Neural cell (in vitro differentiated cells): ENCODE measurements around the gene MEMO1. TPM values are rescaled to one million over a fixed set of nuclear protein-coding genes. Genes with fewer than 3 reads are reported as not detected.

Source experiments
- H2AFZ ChIP-seq: fragments of 200-600, 300-800 bp; sonication (generic), shearing (Covaris generic); 2 replicates; pipeline ENCODE4 v1.6.0; 2014; ENCODE audit warnings: low read depth, mild to moderate bottlenecking, antibody characterized with exemption, low read length, moderate library complexity
- H3F3A ChIP-seq: fragments of 200-600 bp; shearing (Covaris generic); 2 replicates; pipeline ENCODE4 v1.6.1; 2016; ENCODE audit warnings: mild to moderate bottlenecking, moderate library complexity, mixed read lengths, antibody characterized with exemption, low read length; ENCODE audit not compliant: insufficient read depth, poor library complexity, severe bottlenecking
- H3K27ac ChIP-seq: fragments of 200-600, 300-800 bp; sonication (generic), shearing (Covaris generic); 2 replicates; pipeline ENCODE4 v1.5.1; 2014; ENCODE audit warnings: mild to moderate bottlenecking, low read length, moderate library complexity
- H3K27me3 ChIP-seq: fragments of 300-800, 200-600 bp; sonication (generic), shearing (Covaris generic); 2 replicates; pipeline ENCODE4 v1.6.0; 2014; ENCODE audit warnings: mild to moderate bottlenecking, low read depth, low read length, moderate library complexity; ENCODE audit not compliant: insufficient read depth
- H3K36me3 ChIP-seq: fragments of 300-800, 200-600 bp; sonication (generic), shearing (Covaris generic); 2 replicates; pipeline ENCODE4 v1.5.1; 2014; ENCODE audit warnings: mild to moderate bottlenecking, antibody characterized with exemption, low read length, moderate library complexity; ENCODE audit not compliant: insufficient read depth
- H3K4me2 ChIP-seq: fragments of 300-800, 200-600 bp; sonication (generic), shearing (Covaris generic); 2 replicates; pipeline ENCODE4 v1.6.0; 2014; ENCODE audit warnings: mild to moderate bottlenecking, low read length
- H3K4me3 ChIP-seq: fragments of 300-800, 200-600 bp; sonication (generic), shearing (Covaris generic); 2 replicates; pipeline ENCODE4 v1.5.1; 2014; ENCODE audit warnings: mild to moderate bottlenecking, low read length, moderate library complexity
- H3K79me2 ChIP-seq: fragments of 200-600 bp; shearing (Covaris generic); replicated peaks from 2 replicates; pipeline ENCODE4 v1.6.0; 2014; ENCODE audit warnings: mild to moderate bottlenecking, low read length, moderate library complexity; ENCODE audit not compliant: insufficient read depth
- H3K9ac ChIP-seq: fragments of 300-800, 200-600 bp; sonication (generic), shearing (Covaris generic); 2 replicates; pipeline ENCODE4 v1.6.1; 2016; ENCODE audit warnings: mild to moderate bottlenecking, low read length, mixed read lengths
- H3K9me2 ChIP-seq: fragments of 200-600 bp; shearing (Covaris generic); 2 replicates; pipeline ENCODE4 v1.6.1; 2016; ENCODE audit warnings: mild to moderate bottlenecking, low read length, mixed read lengths; ENCODE audit not compliant: insufficient read depth
- H3K9me3 ChIP-seq: fragments of 200-600, 300-800 bp; sonication (generic), shearing (Covaris generic); 2 replicates; pipeline ENCODE4 v1.6.1; 2016; ENCODE audit warnings: mild to moderate bottlenecking, mixed run types, low read length, moderate library complexity, mixed read lengths
- H4K20me1 ChIP-seq: fragments of 200-600 bp; shearing (Covaris generic); 2 replicates; pipeline ENCODE4 v1.6.1; 2016; ENCODE audit warnings: mild to moderate bottlenecking, mixed run types; ENCODE audit not compliant: insufficient read depth
- EP300 ChIP-seq: fragments of 450-650 bp; conservative IDR thresholded peaks from 2 replicates; pipeline ENCODE4 v1.6.1; 2014; ENCODE audit warnings: antibody characterized with exemption, mild to moderate bottlenecking, moderate library complexity; ENCODE audit not compliant: poor library complexity, severe bottlenecking
- EZH2 ChIP-seq: fragments of 200-600, 300-800 bp; shearing (Covaris generic), sonication (generic); IDR thresholded peaks from 2 replicates; pipeline ENCODE4 v1.6.1; 2014; ENCODE audit warnings: antibody characterized with exemption, low read length, borderline replicate concordance, mild to moderate bottlenecking; ENCODE audit not compliant: insufficient read depth, poor library complexity, severe bottlenecking
- MXI1 ChIP-seq: fragments of 450-650 bp; conservative IDR thresholded peaks from 2 replicates; pipeline ENCODE4 v1.6.1; 2014; ENCODE audit warnings: antibody characterized with exemption, mild to moderate bottlenecking; ENCODE audit not compliant: poor library complexity, severe bottlenecking
- POLR2AphosphoS5 ChIP-seq: IDR thresholded peaks from 2 replicates; pipeline ENCODE4 v1.6.1; 2012
- RAD21 ChIP-seq: fragments of 450-650 bp; conservative IDR thresholded peaks from 2 replicates; pipeline ENCODE4 v1.6.1; 2014; ENCODE audit warnings: antibody characterized with exemption, mild to moderate bottlenecking, moderate library complexity
- SMC3 ChIP-seq: fragments of 450-650 bp; conservative IDR thresholded peaks from 2 replicates; pipeline ENCODE4 v1.6.1; 2014; ENCODE audit warnings: antibody characterized with exemption, mild to moderate bottlenecking, moderate library complexity; ENCODE audit not compliant: poor library complexity
- TAF1 ChIP-seq: IDR thresholded peaks from 2 replicates; pipeline ENCODE4 v1.6.1; 2012; ENCODE audit warnings: low read depth
- polyA plus RNA-seq: library from polyadenylated mRNA; depleted of rRNA; stranded (reverse); fragments of >200 nt; gene quantifications from 2 replicates; pipeline ENCODE4 v1.2.3, GENCODE V29; 2014
- TF ChIP-seq, protein P1 (sequence below): fragments of 450-650 bp; IDR thresholded peaks from 2 replicates; pipeline ENCODE4 v1.5.1; 2014; ENCODE audit warnings: antibody characterized with exemption, mild to moderate bottlenecking, moderate library complexity; ENCODE audit not compliant: poor library complexity, severe bottlenecking
- TF ChIP-seq, protein P2 (sequence below): IDR thresholded peaks from 2 replicates; pipeline ENCODE4 v1.6.1; 2012; ENCODE audit warnings: borderline replicate concordance

The MEMO1 gene
- polyA plus RNA-seq, 1 donor from 2014 or later, result 124 TPM

DNA sequence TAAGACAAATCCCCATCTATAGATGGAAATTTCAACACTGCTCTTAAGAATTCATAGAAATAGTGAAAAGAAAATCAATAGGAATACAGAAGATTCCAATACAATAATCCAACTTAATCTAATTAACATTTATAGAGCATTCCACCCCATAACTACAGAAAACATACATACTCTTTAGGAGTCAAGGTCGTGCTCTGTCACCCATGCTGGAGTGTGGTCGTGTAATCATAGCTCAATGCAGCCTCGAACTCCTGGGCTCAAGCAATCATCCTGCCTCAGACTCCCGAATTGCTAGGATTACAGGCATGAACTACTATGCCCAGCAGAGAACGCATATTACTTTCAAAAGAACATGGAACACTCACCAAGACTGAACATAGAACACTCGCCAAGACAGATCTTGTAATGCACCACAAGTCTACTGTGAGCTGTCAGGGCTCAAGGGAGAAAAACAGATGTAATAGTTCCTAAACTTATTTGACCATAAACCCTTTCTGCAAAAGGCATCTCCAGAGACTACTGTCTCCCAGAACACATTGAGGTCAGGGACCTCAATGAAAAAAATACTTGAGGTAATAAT, 14.1 kb downstream of the MEMO1 start:
- Histone ChIP-seq H3K79me2 (peaks cover 63% of the 10 kb centered on the region), H3K27ac (no peak overlapping the region), H3F3A (no peaks in the 10 kb centered on the region), H3K9ac (no peak overlapping the region), H4K20me1 (peaks cover 3% of the 10 kb centered on the region), H2AFZ (no peak overlapping the region), H3K9me3 (no peaks in the 10 kb centered on the region), H3K4me3 (no peak overlapping the region), H3K36me3 (no peaks in the 10 kb centered on the region), H3K27me3 (no peaks in the 10 kb centered on the region), H3K9me2 (no peaks in the 10 kb centered on the region), H3K4me2 (no peak overlapping the region)
- TF ChIP-seq EP300, result no peak
- no peak for TF ChIP-seq MXI1
- TF ChIP-seq SMC3, result no peak
- no peak for TF ChIP-seq TAF1
- TF ChIP-seq POLR2AphosphoS5, result no peak
- no peak for TF ChIP-seq RAD21
- no peak for TF ChIP-seq EZH2

DNA sequence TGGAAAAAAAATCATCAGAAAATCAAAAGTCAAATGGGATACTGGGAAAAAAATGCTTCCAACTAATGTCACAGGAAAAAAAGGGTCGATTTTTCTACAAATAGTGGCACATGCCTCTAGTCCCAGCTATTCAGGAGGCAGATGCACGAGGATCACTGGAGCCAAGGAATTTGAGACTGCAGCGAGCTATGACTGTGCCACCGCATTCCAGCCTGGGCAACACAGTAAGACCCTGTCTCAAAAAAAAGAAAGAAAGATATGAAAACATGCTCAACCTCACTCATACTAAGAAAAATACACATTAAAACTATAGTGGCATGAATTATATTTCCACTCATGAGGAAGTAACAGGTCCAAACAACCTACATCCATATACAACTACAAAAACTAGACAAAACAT, 17.9 kb downstream of the MEMO1 start:
- Histone ChIP-seq H2AFZ (no peak overlapping the region), H3K4me2 (no peak overlapping the region), H3F3A (no peaks in the 10 kb centered on the region), H3K36me3 (no peaks in the 10 kb centered on the region), H3K9ac (no peak overlapping the region), H3K9me3 (no peaks in the 10 kb centered on the region), H3K9me2 (no peaks in the 10 kb centered on the region), H3K79me2 (peaks cover 61% of the 10 kb centered on the region), H3K27ac (no peak overlapping the region), H4K20me1 (peaks cover 3% of the 10 kb centered on the region), H3K4me3 (no peak overlapping the region), H3K27me3 (no peaks in the 10 kb centered on the region)
- TF ChIP-seq SMC3 (no peak), EP300 (no peak), TAF1 (no peak), RAD21 (no peak), MXI1 (no peak), POLR2AphosphoS5 (no peak), EZH2 (no peak)
- TF ChIP-seq, protein P1, sequence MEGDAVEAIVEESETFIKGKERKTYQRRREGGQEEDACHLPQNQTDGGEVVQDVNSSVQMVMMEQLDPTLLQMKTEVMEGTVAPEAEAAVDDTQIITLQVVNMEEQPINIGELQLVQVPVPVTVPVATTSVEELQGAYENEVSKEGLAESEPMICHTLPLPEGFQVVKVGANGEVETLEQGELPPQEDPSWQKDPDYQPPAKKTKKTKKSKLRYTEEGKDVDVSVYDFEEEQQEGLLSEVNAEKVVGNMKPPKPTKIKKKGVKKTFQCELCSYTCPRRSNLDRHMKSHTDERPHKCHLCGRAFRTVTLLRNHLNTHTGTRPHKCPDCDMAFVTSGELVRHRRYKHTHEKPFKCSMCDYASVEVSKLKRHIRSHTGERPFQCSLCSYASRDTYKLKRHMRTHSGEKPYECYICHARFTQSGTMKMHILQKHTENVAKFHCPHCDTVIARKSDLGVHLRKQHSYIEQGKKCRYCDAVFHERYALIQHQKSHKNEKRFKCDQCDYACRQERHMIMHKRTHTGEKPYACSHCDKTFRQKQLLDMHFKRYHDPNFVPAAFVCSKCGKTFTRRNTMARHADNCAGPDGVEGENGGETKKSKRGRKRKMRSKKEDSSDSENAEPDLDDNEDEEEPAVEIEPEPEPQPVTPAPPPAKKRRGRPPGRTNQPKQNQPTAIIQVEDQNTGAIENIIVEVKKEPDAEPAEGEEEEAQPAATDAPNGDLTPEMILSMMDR, result no peak
- TF ChIP-seq, protein P2, sequence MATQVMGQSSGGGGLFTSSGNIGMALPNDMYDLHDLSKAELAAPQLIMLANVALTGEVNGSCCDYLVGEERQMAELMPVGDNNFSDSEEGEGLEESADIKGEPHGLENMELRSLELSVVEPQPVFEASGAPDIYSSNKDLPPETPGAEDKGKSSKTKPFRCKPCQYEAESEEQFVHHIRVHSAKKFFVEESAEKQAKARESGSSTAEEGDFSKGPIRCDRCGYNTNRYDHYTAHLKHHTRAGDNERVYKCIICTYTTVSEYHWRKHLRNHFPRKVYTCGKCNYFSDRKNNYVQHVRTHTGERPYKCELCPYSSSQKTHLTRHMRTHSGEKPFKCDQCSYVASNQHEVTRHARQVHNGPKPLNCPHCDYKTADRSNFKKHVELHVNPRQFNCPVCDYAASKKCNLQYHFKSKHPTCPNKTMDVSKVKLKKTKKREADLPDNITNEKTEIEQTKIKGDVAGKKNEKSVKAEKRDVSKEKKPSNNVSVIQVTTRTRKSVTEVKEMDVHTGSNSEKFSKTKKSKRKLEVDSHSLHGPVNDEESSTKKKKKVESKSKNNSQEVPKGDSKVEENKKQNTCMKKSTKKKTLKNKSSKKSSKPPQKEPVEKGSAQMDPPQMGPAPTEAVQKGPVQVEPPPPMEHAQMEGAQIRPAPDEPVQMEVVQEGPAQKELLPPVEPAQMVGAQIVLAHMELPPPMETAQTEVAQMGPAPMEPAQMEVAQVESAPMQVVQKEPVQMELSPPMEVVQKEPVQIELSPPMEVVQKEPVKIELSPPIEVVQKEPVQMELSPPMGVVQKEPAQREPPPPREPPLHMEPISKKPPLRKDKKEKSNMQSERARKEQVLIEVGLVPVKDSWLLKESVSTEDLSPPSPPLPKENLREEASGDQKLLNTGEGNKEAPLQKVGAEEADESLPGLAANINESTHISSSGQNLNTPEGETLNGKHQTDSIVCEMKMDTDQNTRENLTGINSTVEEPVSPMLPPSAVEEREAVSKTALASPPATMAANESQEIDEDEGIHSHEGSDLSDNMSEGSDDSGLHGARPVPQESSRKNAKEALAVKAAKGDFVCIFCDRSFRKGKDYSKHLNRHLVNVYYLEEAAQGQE, result no peak
